ENCODE data around the gene IFNL2. TPM values are rescaled to one million over a fixed set of nuclear protein-coding genes. Genes with fewer than 3 reads are reported as not detected.
A peak's percentile ranks its signal among the peaks of the same experiment; 100 is the strongest.
"Not testable (repeated sequence)": the region's sequence is repeated elsewhere in the genome, so short reads cannot be mapped to it uniquely, and the experiment has no call there.

The IFNL2 gene
- polyA plus RNA-seq (ENCODE audit: insufficient read length in 3 of 3): not detected
- long read RNA-seq, donor 1: 0 reads
- long read RNA-seq, donor 2: 0 reads
- long read RNA-seq, donor 3: 0 reads
- long read RNA-seq, donor 4: 0 reads
- long read RNA-seq, donor 5: 0 reads
- long read RNA-seq, donor 6: 0 reads
- long read RNA-seq, donor 7: 0 reads
- long read RNA-seq, donor 8: 0 reads
- long read RNA-seq, donor 9: 0 reads
- long read RNA-seq, donor 10: 0 reads
- long read RNA-seq, donor 11: 0 reads
- long read RNA-seq, donor 12: 0 reads
- long read RNA-seq, donor 13: 0 reads
- long read RNA-seq, donor 14: 0 reads
- long read RNA-seq, donor 15: 0 reads
- long read RNA-seq, donor 16: 0 reads

GRCh38 chr19:39268085-39268484 is at the start of gene IFNL2:
Gene IFNL2 (plus strand): TSS chr19:39268396. CDS start chr19:39268569, 173 bp downstream.
- not testable (repeated sequence) for DNase-seq

- not testable (repeated sequence) for DNase-seq
Observed at GRCh38 chr19:39219108-39219507, 49.1 kb upstream of the IFNL2 start.

DNA sequence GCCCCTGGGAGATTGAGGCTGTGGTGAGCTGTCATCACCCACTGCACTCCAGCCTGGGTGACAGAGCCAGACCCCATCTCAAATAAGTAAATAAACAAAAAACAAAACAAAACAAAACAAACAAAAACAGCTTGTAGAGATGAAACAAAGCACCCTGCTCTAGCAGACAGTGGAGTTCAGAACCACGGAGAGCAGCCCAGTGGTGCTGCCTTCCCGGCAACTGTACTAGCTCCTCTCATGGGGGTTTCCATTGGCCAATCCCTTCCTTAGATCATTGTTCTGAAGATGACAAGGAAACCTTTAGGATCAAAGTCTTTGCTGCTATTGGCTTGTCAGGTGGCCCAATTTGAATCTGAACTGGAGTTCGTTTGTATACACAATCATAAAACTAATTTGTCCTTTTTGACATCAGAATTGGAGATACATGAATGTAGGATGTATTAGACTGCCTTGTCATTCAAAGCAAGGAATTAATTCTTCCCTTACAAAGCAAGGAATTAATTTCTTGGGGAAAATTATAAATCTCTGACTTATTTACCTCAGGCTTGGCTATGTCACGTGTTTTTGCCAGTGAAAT is 44.4 kb upstream of the IFNL2 start:
- DNase-seq: peak; percentile 52

- no peak for DNase-seq
Observed at GRCh38 chr19:39224910-39225309, 43.3 kb upstream of the IFNL2 start.

GRCh38 chr19:39230096-39230764 is 38.0 kb upstream of the IFNL2 start:
- DNase-seq: no peak

DNA sequence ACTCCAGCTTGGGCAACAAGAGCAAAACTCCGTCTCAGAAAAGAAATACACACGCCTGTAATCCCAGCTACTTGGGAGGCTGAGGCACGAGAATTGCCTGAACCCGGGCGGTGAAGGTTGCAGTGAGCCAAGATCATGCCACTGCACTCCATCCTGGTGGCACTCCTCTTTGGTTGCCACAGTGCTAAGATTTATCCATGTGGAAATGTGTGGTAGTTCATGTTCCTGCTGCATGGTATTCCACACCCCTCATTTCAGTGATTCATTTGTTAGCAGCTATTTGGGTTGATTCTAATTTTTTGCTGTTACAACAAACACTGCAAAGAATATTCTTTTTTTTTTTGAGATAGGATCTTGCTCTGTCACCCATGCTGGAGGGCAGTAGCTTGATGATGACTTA is 35.5 kb upstream of the IFNL2 start:
- no peak for DNase-seq

GRCh38 chr19:39236527-39236926 is 31.7 kb upstream of the IFNL2 start:
- no peak for DNase-seq

DNA sequence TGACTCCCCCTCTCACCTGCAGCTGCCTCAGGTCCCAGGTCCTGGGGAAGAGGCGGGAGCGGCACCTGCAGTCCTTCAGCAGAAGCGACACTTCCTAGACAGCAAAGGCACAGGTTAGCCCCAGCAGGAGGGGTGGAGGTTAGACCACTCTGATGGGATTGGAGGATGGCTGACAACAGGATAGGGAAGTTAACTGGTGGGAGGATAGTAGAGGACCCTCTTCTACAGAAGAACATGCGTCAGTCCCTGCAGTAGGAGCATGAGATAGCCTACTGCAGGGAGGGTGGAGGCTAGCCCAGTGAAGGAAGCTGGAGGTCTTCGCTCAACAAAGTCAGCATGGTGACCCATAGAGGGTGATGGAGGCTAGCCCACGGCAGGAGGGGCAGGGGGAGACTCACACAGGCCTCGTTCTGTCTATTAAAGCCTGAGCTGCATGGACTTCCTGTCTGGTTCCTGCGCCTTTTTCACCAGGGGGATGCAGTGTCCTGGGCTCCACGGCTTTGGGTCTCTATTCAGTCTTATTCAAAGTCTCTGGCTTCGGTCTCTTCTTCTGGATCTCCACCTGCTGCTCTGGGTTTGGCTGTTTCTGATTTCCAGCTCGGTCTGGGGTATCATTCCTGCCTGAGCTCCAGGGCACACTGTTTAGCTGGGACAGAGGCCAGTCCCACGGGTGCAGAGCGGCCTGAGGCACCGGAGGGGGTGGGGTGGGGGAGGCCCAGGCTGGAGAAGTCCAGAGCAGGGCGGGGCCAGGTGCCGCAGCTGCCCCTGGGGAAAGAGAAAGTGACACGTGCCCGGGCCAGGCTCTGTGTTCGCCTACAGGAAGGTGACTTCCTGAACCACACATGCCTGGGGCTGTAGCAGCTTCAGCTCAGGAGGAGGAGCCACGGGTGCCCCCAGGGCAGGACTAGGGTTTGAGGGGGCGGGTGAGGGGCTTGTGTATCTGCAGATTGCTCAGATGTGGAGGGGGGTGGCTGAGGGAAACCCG is 30.7 kb upstream of the IFNL2 start:
- no peak for DNase-seq

DNA sequence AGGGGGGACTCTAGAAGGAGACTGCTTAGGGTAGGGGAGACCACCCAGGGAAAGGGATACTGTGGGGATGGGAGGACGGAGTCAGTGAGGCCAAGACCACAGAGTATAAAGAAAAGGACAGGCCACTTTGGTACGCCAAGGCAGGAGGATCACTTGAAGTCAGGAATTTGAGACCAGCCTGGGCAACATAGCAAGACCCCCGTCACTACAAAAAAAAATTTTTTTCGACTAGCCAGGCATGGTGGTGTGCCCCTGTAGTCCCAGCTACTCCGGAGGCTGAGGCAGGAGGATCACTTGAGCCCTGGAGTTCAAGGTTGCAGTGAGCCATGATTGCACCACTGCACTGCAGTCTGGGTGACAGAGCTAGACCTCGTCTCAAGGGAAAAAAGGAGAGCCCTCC is 30.0 kb upstream of the IFNL2 start:
- DNase-seq: no peak

GRCh38 chr19:39238944-39239343 is 29.3 kb upstream of the IFNL2 start:
- no peak for DNase-seq

DNA sequence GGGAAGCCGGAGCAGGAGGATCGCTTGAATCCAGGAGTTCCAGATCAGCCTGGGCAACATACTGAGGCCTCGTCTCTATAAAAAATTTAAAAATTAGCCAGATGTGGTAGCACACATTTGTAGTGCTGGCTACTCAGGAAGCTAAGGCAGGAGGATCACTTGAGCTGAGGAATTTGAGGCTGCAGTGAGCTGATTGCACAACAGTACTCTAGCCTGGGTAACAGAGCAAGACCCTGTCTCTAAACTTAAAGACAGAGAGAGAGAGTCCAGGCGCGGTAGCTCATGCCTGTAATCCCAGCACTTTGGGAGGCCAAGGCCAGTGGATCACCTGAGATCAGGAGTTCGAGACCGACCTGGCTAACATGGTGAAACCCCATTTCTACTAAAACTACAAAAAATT is 27.8 kb upstream of the IFNL2 start:
- no peak for DNase-seq

DNA sequence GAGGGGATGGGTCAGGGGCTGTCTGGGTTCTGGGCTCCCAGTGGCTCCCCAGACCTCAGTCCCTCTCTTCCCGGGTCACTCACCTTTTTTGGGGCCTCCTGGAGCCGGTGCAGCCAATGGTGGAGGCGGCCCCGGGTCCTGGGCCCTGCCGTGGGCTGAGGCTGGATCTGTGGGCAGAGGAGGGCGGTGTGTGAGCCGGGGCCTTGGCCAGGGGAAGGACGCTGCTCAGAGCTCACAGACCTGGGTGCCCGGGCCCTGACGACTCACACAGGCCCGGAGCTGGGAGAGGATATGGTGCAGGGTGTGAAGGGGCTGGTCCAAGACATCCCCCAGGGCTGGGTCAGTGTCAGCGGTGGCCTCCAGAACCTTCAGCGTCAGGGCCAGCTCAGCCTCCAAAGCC is 24.5 kb upstream of the IFNL2 start:
- not testable (repeated sequence) for DNase-seq

GRCh38 chr19:39244410-39245100 is 23.6 kb upstream of the IFNL2 start, which contains the start of gene IFNL3:
Gene IFNL3 (minus strand): TSS chr19:39245006. CDS start chr19:39244967, 39 bp downstream.
- DNase-seq: not testable (repeated sequence)

DNA sequence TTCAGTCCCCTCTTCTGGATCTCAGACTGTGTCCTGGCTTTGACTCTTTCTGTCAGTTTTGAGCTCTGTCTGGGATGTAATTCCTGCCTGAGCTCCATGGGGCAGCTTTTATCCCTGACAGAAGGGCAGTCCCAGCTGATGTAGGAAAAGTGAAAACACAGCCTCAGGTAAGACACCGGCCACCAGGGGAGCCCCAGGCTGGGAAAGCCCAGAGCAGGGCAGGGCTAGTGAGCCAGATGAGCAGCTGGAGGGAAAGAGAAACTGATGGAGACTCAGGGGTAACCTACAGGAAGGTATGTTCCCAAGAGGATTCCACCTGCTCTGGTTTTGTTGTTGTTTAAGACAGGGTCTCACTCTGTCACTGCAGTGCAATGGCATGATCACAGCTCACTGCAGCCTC is 23.0 kb upstream of the IFNL2 start:
- DNase-seq: not testable (repeated sequence)

DNA sequence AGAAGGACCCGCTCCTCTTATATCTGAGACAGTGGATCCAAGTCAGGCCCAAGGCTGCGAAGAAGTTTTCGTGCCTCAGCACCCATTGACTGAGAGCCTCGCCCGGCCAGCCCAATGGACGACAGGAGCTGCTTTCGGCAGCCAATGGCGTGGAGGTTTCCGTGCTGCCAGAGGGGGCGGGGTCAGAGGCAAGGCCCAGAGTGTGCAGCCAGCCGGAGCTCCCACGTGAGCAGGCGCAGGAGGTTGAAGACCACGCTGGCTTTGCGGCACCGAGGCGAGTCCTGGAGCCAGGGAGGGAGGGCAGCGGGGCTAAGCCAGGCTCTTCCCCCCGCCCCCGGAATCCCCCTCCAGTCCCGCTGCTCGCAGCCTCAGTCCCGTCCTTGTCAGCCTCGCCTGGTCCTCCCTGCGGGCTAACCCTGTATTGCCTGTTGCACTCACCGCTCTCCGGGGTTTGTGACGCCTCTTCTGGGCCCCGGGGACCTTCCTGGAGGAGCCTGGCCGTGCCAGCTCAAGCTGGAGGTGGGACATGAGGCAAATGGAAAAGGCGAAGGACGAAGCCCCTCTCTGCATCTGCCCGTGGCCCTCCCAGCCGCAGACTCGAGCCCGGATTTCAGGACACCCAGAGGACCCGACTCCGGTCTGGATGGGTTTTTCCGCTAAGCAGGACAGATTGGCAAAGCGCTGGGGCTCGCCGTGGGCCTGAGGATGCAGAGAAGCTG is 21.1 kb upstream of the IFNL2 start:
- DNase-seq: peak; percentile 50

- DNase-seq: no peak
Observed at GRCh38 chr19:39247701-39248664, 20.2 kb upstream of the IFNL2 start.

DNA sequence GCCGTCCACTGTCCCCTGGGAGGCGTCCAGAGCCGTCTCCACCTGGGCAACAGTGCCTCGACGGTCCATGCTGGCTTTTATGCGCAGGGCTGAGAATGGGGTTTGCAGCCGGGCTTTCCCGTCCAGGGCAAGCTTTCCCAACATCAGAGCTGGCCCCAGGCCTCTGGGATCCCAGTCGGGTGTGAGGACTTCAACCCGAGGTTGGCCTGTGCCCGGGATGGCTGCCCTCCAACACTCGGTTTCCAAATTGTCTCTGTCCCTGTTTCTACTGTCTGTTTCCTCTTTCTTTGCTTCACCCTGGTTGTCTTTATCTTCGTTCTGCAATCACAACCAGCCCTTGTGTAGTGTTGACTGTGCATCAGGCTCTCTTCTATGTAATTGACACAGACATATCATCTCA is 19.4 kb upstream of the IFNL2 start, which contains the start of gene IFNL4:
TSS of gene IFNL4 (minus strand) at position 51 of the 400 bp plus-strand sequence.
- no peak for DNase-seq

GRCh38 chr19:39251081-39251480 is 17.1 kb upstream of the IFNL2 start:
- no peak for DNase-seq

DNA sequence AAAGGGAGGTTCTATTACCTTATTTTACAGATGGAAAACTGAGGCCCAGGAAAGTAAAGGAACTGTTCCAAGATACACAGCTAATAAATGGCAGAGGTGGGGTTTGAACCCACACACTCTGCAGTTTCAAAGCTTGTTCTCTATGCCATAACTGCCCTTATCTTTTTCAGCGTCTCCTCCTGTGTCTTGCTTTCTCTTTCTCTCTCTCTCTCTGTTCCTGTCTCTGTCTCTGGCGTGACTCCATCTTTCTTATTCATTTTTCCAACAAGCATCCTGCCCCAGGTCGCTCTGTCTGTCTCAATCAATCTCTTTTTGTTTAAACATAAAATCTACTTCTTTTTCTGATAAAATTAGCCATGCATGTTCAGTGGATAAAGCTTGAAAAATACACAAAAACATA is 16.4 kb upstream of the IFNL2 start:
- DNase-seq: no peak
